Measurements from ENCODE around the gene TBX21. TPM values are rescaled to one million over a fixed set of nuclear protein-coding genes. Genes with fewer than 3 reads are reported as not detected.

The TBX21 gene
- total RNA-seq, 2 experiments from 2014 or later, result 59.0 to 68.4 TPM

- no peaks in the 10 kb centered on the region for H3K4me1 Mint-ChIP-seq
- no peaks in the 10 kb centered on the region for H3K9me3 Mint-ChIP-seq (ENCODE audit: low read depth)
- no peaks in the 10 kb centered on the region for H3K36me3 Mint-ChIP-seq
- ATAC-seq (no peak), DNase-seq (no peak)
- H3K27me3 Mint-ChIP-seq, result peaks cover 70% of the 10 kb centered on the region
- H3K4me3 Mint-ChIP-seq, result no peak overlapping the region
- CTCF ChIA-PET, result interaction anchor here (1.2 to 1.9 kb wide), 2 partner anchors 12 to 24 kb away, joined by 3 to 5 read pairs; no protein-coding TSS in a partner anchor
- H3K27ac Mint-ChIP-seq, result no peak overlapping the region
Observed at GRCh38 chr17:47778184-47778635, 45.2 kb downstream of the TBX21 start.

GRCh38 chr17:47781397-47781796 is 48.4 kb downstream of the TBX21 start:
- Mint-ChIP-seq H3K27me3 (peaks cover 56% of the 10 kb centered on the region), H3K27ac (no peak overlapping the region), H3K4me3 (no peak overlapping the region), H3K36me3 (no peaks in the 10 kb centered on the region), H3K4me1 (no peaks in the 10 kb centered on the region), H3K9me3 (ENCODE audit: low read depth) (no peaks in the 10 kb centered on the region)
- DNase-seq (no peak), ATAC-seq (no peak)
- CTCF ChIA-PET, result interaction anchor here (0.9 to 1.5 kb wide), 6 partner anchors 9 to 165 kb away, joined by 3 to 4 read pairs (median 4); no protein-coding TSS in a partner anchor

- no peaks in the 10 kb centered on the region for H3K36me3 Mint-ChIP-seq
- no peak for ATAC-seq
- H3K4me3 Mint-ChIP-seq, result no peak overlapping the region
- DNase-seq, result peak; percentile 66
- CTCF ChIA-PET, result interaction anchor here (1.0 to 2.9 kb wide), 4 partner anchors 19 to 89 kb away, joined by 3 to 12 read pairs (median 6); partner anchors contain the start of gene TBX21
- H3K27ac Mint-ChIP-seq, result no peak overlapping the region
- no peaks in the 10 kb centered on the region for H3K9me3 Mint-ChIP-seq (ENCODE audit: low read depth)
- peaks cover 61% of the 10 kb centered on the region for H3K27me3 Mint-ChIP-seq
- H3K4me1 Mint-ChIP-seq, result peaks cover 9% of the 10 kb centered on the region
Observed at GRCh38 chr17:47785538-47786123, 52.6 kb downstream of the TBX21 start.

- CTCF ChIA-PET, result interaction anchor here (0.6 to 5.9 kb wide), 30 partner anchors 8 to 171 kb away, joined by 3 to 30 read pairs (median 4); partner anchors contain the start of genes TBKBP1 and TBX21
- peaks cover 10% of the 10 kb centered on the region for H3K4me1 Mint-ChIP-seq
- H3K4me3 Mint-ChIP-seq, result peak overlapping the region; percentile 59
- DNase-seq (peak; percentile 75), ATAC-seq (peak; percentile 97)
- no peaks in the 10 kb centered on the region for H3K36me3 Mint-ChIP-seq
- H3K27ac Mint-ChIP-seq, result no peak overlapping the region
- peaks cover 77% of the 10 kb centered on the region for H3K27me3 Mint-ChIP-seq
- no peaks in the 10 kb centered on the region for H3K9me3 Mint-ChIP-seq (ENCODE audit: low read depth)
Observed at GRCh38 chr17:47789611-47790561, 56.9 kb downstream of the TBX21 start.

GRCh38 chr17:47791025-47791424 is 58.0 kb downstream of the TBX21 start:
- no peak overlapping the region for H3K27ac Mint-ChIP-seq
- H3K4me1 Mint-ChIP-seq, result peaks cover 10% of the 10 kb centered on the region
- CTCF ChIA-PET, result interaction anchor here (1.1 to 5.9 kb wide), 5 partner anchors 9 to 127 kb away, joined by 3 to 30 read pairs (median 6); no protein-coding TSS in a partner anchor
- ATAC-seq, result no peak
- H3K27me3 Mint-ChIP-seq, result peaks cover 77% of the 10 kb centered on the region
- no peaks in the 10 kb centered on the region for H3K36me3 Mint-ChIP-seq
- DNase-seq, result no peak
- no peak overlapping the region for H3K4me3 Mint-ChIP-seq
- H3K9me3 Mint-ChIP-seq (ENCODE audit: low read depth), result no peaks in the 10 kb centered on the region

GRCh38 chr17:47792457-47792856 is 59.4 kb downstream of the TBX21 start:
- Mint-ChIP-seq H3K27ac (no peak overlapping the region), H3K27me3 (peaks cover 78% of the 10 kb centered on the region), H3K9me3 (ENCODE audit: low read depth) (no peaks in the 10 kb centered on the region), H3K4me3 (no peak overlapping the region), H3K36me3 (no peaks in the 10 kb centered on the region), H3K4me1 (peaks cover 10% of the 10 kb centered on the region)
- DNase-seq, result no peak
- ATAC-seq, result no peak
- CTCF ChIA-PET, result interaction anchor here (1.3 to 5.9 kb wide), 4 partner anchors 10 to 128 kb away, joined by 4 to 30 read pairs (median 7); no protein-coding TSS in a partner anchor

- no peak for DNase-seq
- CTCF ChIA-PET, result interaction anchor here (1.3 to 5.9 kb wide), 5 partner anchors 9 to 129 kb away, joined by 4 to 30 read pairs (median 4); no protein-coding TSS in a partner anchor
Observed at GRCh38 chr17:47792979-47793378, 59.9 kb downstream of the TBX21 start.

More at GRCh38 chr17:47792979-47793378, 59.9 kb downstream of the TBX21 start:
- Mint-ChIP-seq H3K27ac (no peak overlapping the region), H3K27me3 (peaks cover 78% of the 10 kb centered on the region), H3K9me3 (ENCODE audit: low read depth) (no peaks in the 10 kb centered on the region), H3K4me1 (peaks cover 10% of the 10 kb centered on the region), H3K4me3 (no peak overlapping the region), H3K36me3 (no peaks in the 10 kb centered on the region)
- ATAC-seq, result no peak

Other genes with a start within 250 kb of the TBX21 start
- 10 to 100 TPM; 97.7 to 97.9 TPM for gene NPEPPS, start 202.1 kb upstream of the TBX21 start, total RNA-seq
- gene KPNB1, start 83.3 kb upstream of the TBX21 start, total RNA-seq, result 100 to 1,000 TPM; 413 to 525 TPM
- gene TBKBP1, start 39.1 kb upstream of the TBX21 start, total RNA-seq, result 1 to 10 TPM; 2.6 to 3.0 TPM
- 10 to 100 TPM; 30.3 to 47.8 TPM for gene OSBPL7, start 88.6 kb downstream of the TBX21 start, total RNA-seq
- 10 to 100 TPM; 54.4 to 64.9 TPM for gene MRPL10, start 98.3 kb downstream of the TBX21 start, total RNA-seq
- gene LRRC46, start 98.4 kb downstream of the TBX21 start, total RNA-seq, result under 1 TPM; 0.14 to 0.44 TPM
- 10 to 100 TPM; 28.1 to 33.8 TPM for gene SCRN2, start 108.0 kb downstream of the TBX21 start, total RNA-seq
- under 1 TPM in 1 of 2 experiments, not detected in 1; 0.12 TPM for gene SP6, start 117.9 kb downstream of the TBX21 start, total RNA-seq
- gene SP2, start 163.0 kb downstream of the TBX21 start, total RNA-seq, result 10 to 100 TPM; 21.7 to 22.9 TPM
- 10 to 100 TPM; 28.0 to 30.4 TPM for gene PNPO, start 208.3 kb downstream of the TBX21 start, total RNA-seq
- not detected for gene PRR15L, start 224.6 kb downstream of the TBX21 start, total RNA-seq
- gene CDK5RAP3, start 237.9 kb downstream of the TBX21 start, total RNA-seq, result 100 to 1,000 TPM; 215 to 262 TPM

Data from activated CD8-positive, alpha-beta memory T cell treated with anti-CD3 and anti-CD28 coated beads, Interleukin-2, amount 10 ng/mL, durations not matched to agents 7 days and 5 days (primary cell).